Measurements from ENCODE around the gene TMEM43.

Gene TMEM43

GRCh38 chr3:14123308-14124222 is 1.3 kb upstream of the TMEM43 start:
- no peak for DNase-seq

GRCh38 chr3:14124223-14124614 is 633 bp upstream of the TMEM43 start:
- DNase-seq, result peak; percentile 66

- peak; percentile 59 for DNase-seq
These were observed 553 bp downstream of the TMEM43 start for GRCh38 chr3:14125193-14126016.

- no peak for DNase-seq
These were observed 1.4 kb downstream of the TMEM43 start for GRCh38 chr3:14126017-14126886.

GRCh38 chr3:14126887-14127505 is 2.1 kb downstream of the TMEM43 start:
- DNase-seq, result no peak

GRCh38 chr3:14127516-14128161 is 2.8 kb downstream of the TMEM43 start:
- DNase-seq, result no peak

- no peak for DNase-seq
These were observed 3.9 kb downstream of the TMEM43 start for GRCh38 chr3:14128724-14129123.

- no peak for DNase-seq
These were observed 4.4 kb downstream of the TMEM43 start for GRCh38 chr3:14129296-14129695.

- no peak for DNase-seq
These were observed 5.4 kb downstream of the TMEM43 start for GRCh38 chr3:14130230-14130629.

- DNase-seq, result no peak
These were observed 5.9 kb downstream of the TMEM43 start for GRCh38 chr3:14130707-14131106.

- DNase-seq, result no peak
These were observed 6.3 kb downstream of the TMEM43 start for GRCh38 chr3:14131134-14131533.

- DNase-seq, result no peak
These were observed 7.3 kb downstream of the TMEM43 start for GRCh38 chr3:14132120-14132519.

- no peak for DNase-seq
These were observed 7.8 kb downstream of the TMEM43 start for GRCh38 chr3:14132689-14133088.

GRCh38 chr3:14133188-14133800 is 8.4 kb downstream of the TMEM43 start:
- no peak for DNase-seq

- DNase-seq, result no peak
These were observed 9.0 kb downstream of the TMEM43 start for GRCh38 chr3:14133876-14134275.

GRCh38 chr3:14134291-14134690 is 9.4 kb downstream of the TMEM43 start:
- DNase-seq, result no peak

- no peak for DNase-seq
These were observed 10.7 kb downstream of the TMEM43 start for GRCh38 chr3:14135581-14135980.

- no peak for DNase-seq
These were observed 12.2 kb downstream of the TMEM43 start for GRCh38 chr3:14137004-14137403.

- no peak for DNase-seq
These were observed 12.6 kb downstream of the TMEM43 start for GRCh38 chr3:14137445-14137844.

- no peak for DNase-seq
These were observed 13.4 kb downstream of the TMEM43 start for GRCh38 chr3:14138109-14138877.
